Measurements from ENCODE around the gene MRPL11. TPM values are rescaled to one million over a fixed set of nuclear protein-coding genes. Genes with fewer than 3 reads are reported as not detected.
"Not testable (repeated sequence)": the region's sequence is repeated elsewhere in the genome, so short reads cannot be mapped to it uniquely, and the experiment has no call there.

The MRPL11 gene
- total and polyA plus RNA-seq, 2 of the 13 experiments (the other 11 are each of a cell fraction or from before 2014, with no cell fraction given), result 72.9 to 176 TPM

DNA sequence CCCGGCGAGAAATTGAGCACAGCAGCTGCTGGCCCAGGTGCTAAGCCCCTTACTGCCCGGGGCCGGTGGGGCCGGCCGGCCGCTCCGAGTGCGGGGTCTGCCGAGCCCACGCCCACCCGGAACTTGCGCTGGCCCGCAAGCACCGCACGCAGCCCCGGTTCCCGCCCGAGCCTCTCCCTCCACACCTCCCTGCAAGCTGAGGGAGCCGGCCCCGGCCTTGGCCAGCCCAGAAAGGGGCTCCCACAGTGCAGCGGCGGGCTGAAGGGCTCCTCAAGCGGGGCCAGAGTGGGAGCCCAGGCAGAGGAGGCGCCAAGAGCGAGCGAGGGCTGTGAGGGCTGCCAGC lies 2.3 kb upstream of the MRPL11 start (continued):
- TF ChIP-seq, protein P1, sequence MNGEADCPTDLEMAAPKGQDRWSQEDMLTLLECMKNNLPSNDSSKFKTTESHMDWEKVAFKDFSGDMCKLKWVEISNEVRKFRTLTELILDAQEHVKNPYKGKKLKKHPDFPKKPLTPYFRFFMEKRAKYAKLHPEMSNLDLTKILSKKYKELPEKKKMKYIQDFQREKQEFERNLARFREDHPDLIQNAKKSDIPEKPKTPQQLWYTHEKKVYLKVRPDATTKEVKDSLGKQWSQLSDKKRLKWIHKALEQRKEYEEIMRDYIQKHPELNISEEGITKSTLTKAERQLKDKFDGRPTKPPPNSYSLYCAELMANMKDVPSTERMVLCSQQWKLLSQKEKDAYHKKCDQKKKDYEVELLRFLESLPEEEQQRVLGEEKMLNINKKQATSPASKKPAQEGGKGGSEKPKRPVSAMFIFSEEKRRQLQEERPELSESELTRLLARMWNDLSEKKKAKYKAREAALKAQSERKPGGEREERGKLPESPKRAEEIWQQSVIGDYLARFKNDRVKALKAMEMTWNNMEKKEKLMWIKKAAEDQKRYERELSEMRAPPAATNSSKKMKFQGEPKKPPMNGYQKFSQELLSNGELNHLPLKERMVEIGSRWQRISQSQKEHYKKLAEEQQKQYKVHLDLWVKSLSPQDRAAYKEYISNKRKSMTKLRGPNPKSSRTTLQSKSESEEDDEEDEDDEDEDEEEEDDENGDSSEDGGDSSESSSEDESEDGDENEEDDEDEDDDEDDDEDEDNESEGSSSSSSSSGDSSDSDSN (CRISPR knock-in tag; IDR thresholded peaks at IDR 0.05), result peak; percentile 44; the same call in 1 of the 2 replicates
- TF ChIP-seq, protein P2, sequence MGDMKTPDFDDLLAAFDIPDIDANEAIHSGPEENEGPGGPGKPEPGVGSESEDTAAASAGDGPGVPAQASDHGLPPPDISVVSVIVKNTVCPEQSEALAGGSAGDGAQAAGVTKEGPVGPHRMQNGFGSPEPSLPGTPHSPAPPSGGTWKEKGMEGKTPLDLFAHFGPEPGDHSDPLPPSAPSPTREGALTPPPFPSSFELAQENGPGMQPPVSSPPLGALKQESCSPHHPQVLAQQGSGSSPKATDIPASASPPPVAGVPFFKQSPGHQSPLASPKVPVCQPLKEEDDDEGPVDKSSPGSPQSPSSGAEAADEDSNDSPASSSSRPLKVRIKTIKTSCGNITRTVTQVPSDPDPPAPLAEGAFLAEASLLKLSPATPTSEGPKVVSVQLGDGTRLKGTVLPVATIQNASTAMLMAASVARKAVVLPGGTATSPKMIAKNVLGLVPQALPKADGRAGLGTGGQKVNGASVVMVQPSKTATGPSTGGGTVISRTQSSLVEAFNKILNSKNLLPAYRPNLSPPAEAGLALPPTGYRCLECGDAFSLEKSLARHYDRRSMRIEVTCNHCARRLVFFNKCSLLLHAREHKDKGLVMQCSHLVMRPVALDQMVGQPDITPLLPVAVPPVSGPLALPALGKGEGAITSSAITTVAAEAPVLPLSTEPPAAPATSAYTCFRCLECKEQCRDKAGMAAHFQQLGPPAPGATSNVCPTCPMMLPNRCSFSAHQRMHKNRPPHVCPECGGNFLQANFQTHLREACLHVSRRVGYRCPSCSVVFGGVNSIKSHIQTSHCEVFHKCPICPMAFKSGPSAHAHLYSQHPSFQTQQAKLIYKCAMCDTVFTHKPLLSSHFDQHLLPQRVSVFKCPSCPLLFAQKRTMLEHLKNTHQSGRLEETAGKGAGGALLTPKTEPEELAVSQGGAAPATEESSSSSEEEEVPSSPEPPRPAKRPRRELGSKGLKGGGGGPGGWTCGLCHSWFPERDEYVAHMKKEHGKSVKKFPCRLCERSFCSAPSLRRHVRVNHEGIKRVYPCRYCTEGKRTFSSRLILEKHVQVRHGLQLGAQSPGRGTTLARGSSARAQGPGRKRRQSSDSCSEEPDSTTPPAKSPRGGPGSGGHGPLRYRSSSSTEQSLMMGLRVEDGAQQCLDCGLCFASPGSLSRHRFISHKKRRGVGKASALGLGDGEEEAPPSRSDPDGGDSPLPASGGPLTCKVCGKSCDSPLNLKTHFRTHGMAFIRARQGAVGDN (CRISPR knock-in tag; IDR thresholded peaks at IDR 0.05), result peak; percentile 81
- TF ChIP-seq HNRNPLL (IDR thresholded peaks at IDR 0.05; ENCODE audit: low read depth, low read length, poor library complexity, severe bottlenecking) (peak; percentile 27), ZFY (CRISPR knock-in tag; IDR thresholded peaks at IDR 0.05) (peak; percentile 30; the same call in 1 of the 2 replicates), ZBTB38 (CRISPR knock-in tag; IDR thresholded peaks at IDR 0.05) (0 out of 2 replicates have a peak, but pooled peaks have one; percentile 5), HDAC1 (CRISPR knock-in tag; IDR thresholded peaks at IDR 0.05) (0 out of 2 replicates have a peak, but pooled peaks have one; percentile 17), ZNF850 (CRISPR knock-in tag; conservative IDR thresholded peaks at IDR 0.05) (peak; percentile 99), NRL (CRISPR knock-in tag; IDR thresholded peaks at IDR 0.05; ENCODE audit: borderline replicate concordance) (0 out of 2 replicates have a peak, but pooled peaks have one; percentile 55), MAZ (CRISPR knock-in tag; IDR thresholded peaks at IDR 0.05; ENCODE audit: low read depth) (0 out of 2 replicates have a peak, but pooled peaks have one; percentile 7), DNMT1 (CRISPR knock-in tag; IDR thresholded peaks at IDR 0.05) (0 out of 2 replicates have a peak, but pooled peaks have one; percentile 69), GABPB1 (CRISPR knock-in tag; IDR thresholded peaks at IDR 0.05) (peak; percentile 44; the same call in 1 of the 2 replicates), ZNF777 (CRISPR knock-in tag; IDR thresholded peaks at IDR 0.05) (peak; percentile 65; the same call in 1 of the 2 replicates), FOXC1 (CRISPR knock-in tag; IDR thresholded peaks at IDR 0.05; ENCODE audit: borderline replicate concordance) (0 out of 2 replicates have a peak, but pooled peaks have one; percentile 35)
- TF ChIP-seq, protein P3, sequence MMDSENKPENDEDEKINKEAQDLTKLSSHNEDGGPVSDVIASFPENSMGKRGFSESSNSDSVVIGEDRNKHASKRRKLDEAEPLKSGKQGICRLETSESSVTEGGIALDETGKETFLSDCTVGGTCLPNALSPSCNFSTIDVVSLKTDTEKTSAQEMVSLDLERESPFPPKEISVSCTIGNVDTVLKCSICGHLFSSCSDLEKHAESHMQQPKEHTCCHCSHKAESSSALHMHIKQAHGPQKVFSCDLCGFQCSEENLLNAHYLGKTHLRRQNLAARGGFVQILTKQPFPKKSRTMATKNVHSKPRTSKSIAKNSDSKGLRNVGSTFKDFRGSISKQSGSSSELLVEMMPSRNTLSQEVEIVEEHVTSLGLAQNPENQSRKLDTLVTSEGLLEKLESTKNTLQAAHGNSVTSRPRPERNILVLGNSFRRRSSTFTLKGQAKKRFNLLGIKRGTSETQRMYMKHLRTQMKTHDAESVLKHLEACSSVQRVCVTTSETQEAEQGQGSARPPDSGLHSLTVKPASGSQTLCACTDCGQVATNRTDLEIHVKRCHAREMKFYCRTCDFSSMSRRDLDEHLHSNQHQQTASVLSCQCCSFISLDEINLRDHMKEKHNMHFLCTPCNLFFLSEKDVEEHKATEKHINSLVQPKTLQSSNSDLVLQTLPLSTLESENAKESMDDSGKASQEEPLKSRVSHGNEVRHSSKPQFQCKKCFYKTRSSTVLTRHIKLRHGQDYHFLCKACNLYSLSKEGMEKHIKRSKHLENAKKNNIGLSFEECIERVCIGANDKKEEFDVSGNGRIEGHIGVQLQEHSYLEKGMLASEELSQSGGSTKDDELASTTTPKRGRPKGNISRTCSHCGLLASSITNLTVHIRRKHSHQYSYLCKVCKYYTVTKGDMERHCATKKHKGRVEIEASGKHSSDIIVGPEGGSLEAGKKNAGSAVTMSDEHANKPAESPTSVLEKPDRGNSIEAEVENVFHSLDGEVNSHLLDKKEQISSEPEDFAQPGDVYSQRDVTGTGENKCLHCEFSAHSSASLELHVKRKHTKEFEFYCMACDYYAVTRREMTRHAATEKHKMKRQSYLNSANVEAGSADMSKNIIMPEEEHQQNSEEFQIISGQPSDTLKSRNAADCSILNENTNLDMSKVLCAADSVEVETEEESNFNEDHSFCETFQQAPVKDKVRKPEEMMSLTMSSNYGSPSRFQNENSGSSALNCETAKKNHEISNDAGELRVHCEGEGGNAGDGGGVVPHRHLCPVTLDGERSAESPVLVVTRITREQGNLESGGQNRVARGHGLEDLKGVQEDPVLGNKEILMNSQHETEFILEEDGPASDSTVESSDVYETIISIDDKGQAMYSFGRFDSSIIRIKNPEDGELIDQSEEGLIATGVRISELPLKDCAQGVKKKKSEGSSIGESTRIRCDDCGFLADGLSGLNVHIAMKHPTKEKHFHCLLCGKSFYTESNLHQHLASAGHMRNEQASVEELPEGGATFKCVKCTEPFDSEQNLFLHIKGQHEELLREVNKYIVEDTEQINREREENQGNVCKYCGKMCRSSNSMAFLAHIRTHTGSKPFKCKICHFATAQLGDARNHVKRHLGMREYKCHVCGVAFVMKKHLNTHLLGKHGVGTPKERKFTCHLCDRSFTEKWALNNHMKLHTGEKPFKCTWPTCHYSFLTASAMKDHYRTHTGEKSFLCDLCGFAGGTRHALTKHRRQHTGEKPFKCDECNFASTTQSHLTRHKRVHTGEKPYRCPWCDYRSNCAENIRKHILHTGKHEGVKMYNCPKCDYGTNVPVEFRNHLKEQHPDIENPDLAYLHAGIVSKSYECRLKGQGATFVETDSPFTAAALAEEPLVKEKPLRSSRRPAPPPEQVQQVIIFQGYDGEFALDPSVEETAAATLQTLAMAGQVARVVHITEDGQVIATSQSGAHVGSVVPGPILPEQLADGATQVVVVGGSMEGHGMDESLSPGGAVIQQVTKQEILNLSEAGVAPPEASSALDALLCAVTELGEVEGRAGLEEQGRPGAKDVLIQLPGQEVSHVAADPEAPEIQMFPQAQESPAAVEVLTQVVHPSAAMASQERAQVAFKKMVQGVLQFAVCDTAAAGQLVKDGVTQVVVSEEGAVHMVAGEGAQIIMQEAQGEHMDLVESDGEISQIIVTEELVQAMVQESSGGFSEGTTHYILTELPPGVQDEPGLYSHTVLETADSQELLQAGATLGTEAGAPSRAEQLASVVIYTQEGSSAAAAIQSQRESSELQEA (CRISPR knock-in tag; IDR thresholded peaks at IDR 0.05; ENCODE audit: not compliant biosample characterization), result peak; percentile 63
- TF ChIP-seq MAZ (IDR thresholded peaks at IDR 0.05; ENCODE audit: borderline replicate concordance, low read depth, low read length), result not testable (repeated sequence)

Measured in HepG2 (cell line).